H1 (cell line): Measurements from ENCODE around the gene CCDC14.

Source experiments
- ATF3 ChIP-seq: IDR thresholded peaks from 2 replicates; pipeline ENCODE4 v1.6.1; 2011; ENCODE audit warnings: low read depth, mild to moderate bottlenecking, low read length; ENCODE audit not compliant: insufficient read depth
- BACH1 ChIP-seq: IDR thresholded peaks from 2 replicates; pipeline ENCODE4 v1.6.1; 2012; ENCODE audit warnings: low read length, improper control_type of control experiment
- CEBPB ChIP-seq: IDR thresholded peaks from 2 replicates; pipeline ENCODE4 v1.6.1; 2012; ENCODE audit warnings: low read depth, low read length
- CHD7 ChIP-seq: fragments of 300-600 bp; sonication (generic); IDR thresholded peaks from 2 replicates; pipeline ENCODE4 v1.7.1; 2012; ENCODE audit warnings: low read length, moderate library complexity, mild to moderate bottlenecking, inconsistent platforms; ENCODE audit not compliant: insufficient replicate concordance
- EZH2 ChIP-seq: fragments of 200-600 bp; sonication (generic); IDR thresholded peaks from 2 replicates; pipeline ENCODE4 v1.7.1; 2012; ENCODE audit warnings: low read depth, mild to moderate bottlenecking, moderate library complexity, low read length, inconsistent platforms; ENCODE audit not compliant: severe bottlenecking
- HDAC6 ChIP-seq: IDR thresholded peaks from one replicate; pipeline ENCODE4 v1.7.1; 2012; ENCODE audit warnings: low read depth, mild to moderate bottlenecking, inconsistent platforms, low read length, moderate library complexity
- KDM1A ChIP-seq: fragments of 200-600, 300-600 bp; sonication (generic); IDR thresholded peaks from 2 replicates; pipeline ENCODE4 v1.7.1; 2016; ENCODE audit warnings: mild to moderate bottlenecking, low read length, borderline replicate concordance
- POLR2A ChIP-seq, 2 experiments: IDR thresholded peaks; 1 replicate in 1 of 2; 2 replicates in 1 of 2; pipeline ENCODE4 v1.6.1; 2011; ENCODE audit warnings: low read depth in 2 of 2, low read length in 2 of 2, mild to moderate bottlenecking in 2 of 2; ENCODE audit errors: control extremely low read depth in 1 of 2
- RFX5 ChIP-seq: IDR thresholded peaks from 2 replicates; pipeline ENCODE4 v1.6.1; 2011; ENCODE audit warnings: low read depth, low read length, improper control_type of control experiment, borderline replicate concordance
- RXRA ChIP-seq: IDR thresholded peaks from 2 replicates; pipeline ENCODE4 v1.6.1; 2011; ENCODE audit warnings: low read depth, mild to moderate bottlenecking, low read length, moderate library complexity; ENCODE audit not compliant: insufficient read depth
- SIN3A ChIP-seq, 2 experiments: IDR thresholded peaks in 1 of 2; conservative IDR thresholded peaks in 1 of 2; 2 replicates each; pipeline ENCODE4 v1.6.1; 2011 to 2012; ENCODE audit warnings: low read length in 2 of 2, improper control_type of control experiment in 1 of 2, low read depth in 1 of 2, mild to moderate bottlenecking in 1 of 2
- SP1 ChIP-seq: IDR thresholded peaks from 2 replicates; pipeline ENCODE4 v1.6.1; 2011; ENCODE audit warnings: low read depth, low read length
- TAF1 ChIP-seq: IDR thresholded peaks from 2 replicates; pipeline ENCODE4 v1.6.1; 2011; ENCODE audit warnings: mild to moderate bottlenecking, low read depth, low read length
- TF ChIP-seq, protein P1 (sequence below), 3 experiments: IDR thresholded peaks; 1 replicate in 2 of 3; 2 replicates in 1 of 3; pipeline versions ENCODE4 v1.5.1 to v1.6.1; 2011; ENCODE audit warnings: low read length in 3 of 3, mild to moderate bottlenecking in 3 of 3, inconsistent platforms in 2 of 3, low read depth in 1 of 3, moderate library complexity in 1 of 3; ENCODE audit not compliant: insufficient read depth in 1 of 3; ENCODE audit errors: control extremely low read depth in 1 of 3

- TF ChIP-seq ATF3 (no peak), EZH2 (no peak), SIN3A (conservative IDR thresholded peaks at IDR 0.05 in 1 of 2, IDR thresholded peaks at IDR 0.05 in 1 of 2; ENCODE audit: low read depth in 1 of 2, low read length in 2 of 2) (no peak), BACH1 (no peak), CHD7 (no peak), RFX5 (no peak), KDM1A (no peak), POLR2A (IDR thresholded peaks at IDR 0.05; ENCODE audit: control extremely low read depth in 1 of 2, low read depth in 2 of 2, low read length in 2 of 2) (no peak), HDAC6 (no peak), TAF1 (no peak), RXRA (no peak), CEBPB (no peak), SP1 (no peak)
- TF ChIP-seq, protein P1, sequence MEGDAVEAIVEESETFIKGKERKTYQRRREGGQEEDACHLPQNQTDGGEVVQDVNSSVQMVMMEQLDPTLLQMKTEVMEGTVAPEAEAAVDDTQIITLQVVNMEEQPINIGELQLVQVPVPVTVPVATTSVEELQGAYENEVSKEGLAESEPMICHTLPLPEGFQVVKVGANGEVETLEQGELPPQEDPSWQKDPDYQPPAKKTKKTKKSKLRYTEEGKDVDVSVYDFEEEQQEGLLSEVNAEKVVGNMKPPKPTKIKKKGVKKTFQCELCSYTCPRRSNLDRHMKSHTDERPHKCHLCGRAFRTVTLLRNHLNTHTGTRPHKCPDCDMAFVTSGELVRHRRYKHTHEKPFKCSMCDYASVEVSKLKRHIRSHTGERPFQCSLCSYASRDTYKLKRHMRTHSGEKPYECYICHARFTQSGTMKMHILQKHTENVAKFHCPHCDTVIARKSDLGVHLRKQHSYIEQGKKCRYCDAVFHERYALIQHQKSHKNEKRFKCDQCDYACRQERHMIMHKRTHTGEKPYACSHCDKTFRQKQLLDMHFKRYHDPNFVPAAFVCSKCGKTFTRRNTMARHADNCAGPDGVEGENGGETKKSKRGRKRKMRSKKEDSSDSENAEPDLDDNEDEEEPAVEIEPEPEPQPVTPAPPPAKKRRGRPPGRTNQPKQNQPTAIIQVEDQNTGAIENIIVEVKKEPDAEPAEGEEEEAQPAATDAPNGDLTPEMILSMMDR (IDR thresholded peaks at IDR 0.05; ENCODE audit: control extremely low read depth in 1 of 3, insufficient read depth in 1 of 3, low read depth in 1 of 3, low read length in 3 of 3): no peak
Observed at GRCh38 chr3:123997543-123997942, 36.5 kb upstream of the CCDC14 start.
